Measurements from ENCODE around the gene SNORC. TPM values are rescaled to one million over a fixed set of nuclear protein-coding genes. Genes with fewer than 3 reads are reported as not detected.

Gene SNORC
- polyA plus RNA-seq, 3 donors = 0.61 TPM; not detected in 2

GRCh38 chr2:232838406-232838874 lies 31.6 kb upstream of the SNORC start:
- TF ChIP-seq CTCF (IDR thresholded peaks at IDR 0.05) = no peak
- peak; percentile 14 to 47 (median 28) for DNase-seq
- WGBS (ENCODE audit: insufficient coverage) = 25% methylated on average over 2 of the region's 2 CpGs
- peaks cover 31 to 36% of the 10 kb centered on the region in 2 donors for H3K4me1 ChIP-seq (ENCODE audit: control insufficient read depth in 1 of 2, insufficient read depth in 2 of 2, low read length in 2 of 2)
- peak overlapping the region in 1 of 2 donors; percentile 26 for H3K27ac ChIP-seq (ENCODE audit: low read depth in 1 of 2, low read length in 2 of 2)
- intact Hi-C loops (cut with micrococcal nuclease) = loop anchor here in 1 of 2 donors (10.0 kb wide), 1 partner anchor 416 kb away; the partner anchor contains the start of gene ATG16L1
- H3K36me3 ChIP-seq (replicated peaks in 1 of 2; ENCODE audit: control insufficient read depth in 1 of 2, insufficient read depth in 2 of 2, low read length in 2 of 2) = peaks cover 47 to 68% of the 10 kb centered on the region in 2 donors
- peak overlapping the region; percentile 25 to 83 (median 74) for H3K27ac Mint-ChIP-seq
- no peaks in the 10 kb centered on the region for H3K27me3 Mint-ChIP-seq (ENCODE audit: low read depth in 3 of 3)
- peaks cover 18% of the 10 kb centered on the region for H3K79me2 ChIP-seq (ENCODE audit: insufficient read depth, low read length)
- peak overlapping the region; percentile 73 for H3K4me2 ChIP-seq (replicated peaks; ENCODE audit: extremely low read depth, low read length, poor library complexity, severe bottlenecking)
- H3K9ac ChIP-seq (ENCODE audit: insufficient read depth, low read length, poor library complexity, severe bottlenecking) = no peak overlapping the region
- peaks cover 41% of the 10 kb centered on the region for H3K4me1 Mint-ChIP-seq
- H3K9me3 Mint-ChIP-seq = no peaks in the 10 kb centered on the region
- peaks cover 62% of the 10 kb centered on the region for H4K20me1 ChIP-seq (ENCODE audit: insufficient read depth, low read length)
- H3K27me3 ChIP-seq (ENCODE audit: control insufficient read depth in 2 of 2, insufficient read depth in 2 of 2, low read length in 2 of 2) = no peaks in the 10 kb centered on the region
- peak overlapping the region in 1 of 2 donors; percentile 78 for H3K4me3 Mint-ChIP-seq
- no peaks in the 10 kb centered on the region for H3K9me3 ChIP-seq (replicated peaks in 1 of 2; ENCODE audit: control insufficient read depth in 1 of 2, insufficient read depth in 1 of 2, low read length in 2 of 2)
- peak overlapping the region in 1 of 3 experiments; percentile 53 for H3K4me3 ChIP-seq (replicated peaks in 1 of 3; ENCODE audit: low read depth in 2 of 3, low read length in 3 of 3)
- H3K36me3 Mint-ChIP-seq = peaks cover 66 to 80% of the 10 kb centered on the region in 2 donors
- H2AFZ ChIP-seq (ENCODE audit: insufficient read depth, low read depth, low read length, poor library complexity, severe bottlenecking) = no peak overlapping the region

GRCh38 chr2:232839411-232840079 lies 30.5 kb upstream of the SNORC start:
- H3K4me2 ChIP-seq (replicated peaks; ENCODE audit: extremely low read depth, low read length, poor library complexity, severe bottlenecking) = peak overlapping the region; percentile 73
- intact Hi-C loops (cut with micrococcal nuclease) = loop anchor here in 1 of 2 donors (10.0 kb wide), 1 partner anchor 415 kb away; the partner anchor contains the start of gene ATG16L1
- no peaks in the 10 kb centered on the region for H3K27me3 ChIP-seq (ENCODE audit: control insufficient read depth in 2 of 2, insufficient read depth in 2 of 2, low read length in 2 of 2)
- H3K9me3 ChIP-seq (replicated peaks in 1 of 2; ENCODE audit: control insufficient read depth in 1 of 2, insufficient read depth in 1 of 2, low read length in 2 of 2) = no peaks in the 10 kb centered on the region
- WGBS (ENCODE audit: insufficient coverage) = 0% methylated on average over 4 of the region's 9 CpGs
- H2AFZ ChIP-seq (ENCODE audit: insufficient read depth, low read depth, low read length, poor library complexity, severe bottlenecking) = no peak overlapping the region
- peak overlapping the region in 1 of 3 experiments; percentile 53 for H3K4me3 ChIP-seq (replicated peaks in 1 of 3; ENCODE audit: low read depth in 2 of 3, low read length in 3 of 3)
- TF ChIP-seq CTCF (IDR thresholded peaks at IDR 0.05) = no peak
- peak overlapping the region; percentile 17 to 81 for H3K4me3 Mint-ChIP-seq
- H3K27ac ChIP-seq (ENCODE audit: low read depth in 1 of 2, low read length in 2 of 2) = peak overlapping the region in 1 of 2 donors; percentile 11
- peaks cover 58% of the 10 kb centered on the region for H4K20me1 ChIP-seq (ENCODE audit: insufficient read depth, low read length)
- peaks cover 31 to 36% of the 10 kb centered on the region in 2 donors for H3K4me1 ChIP-seq (ENCODE audit: control insufficient read depth in 1 of 2, insufficient read depth in 2 of 2, low read length in 2 of 2)
- no peaks in the 10 kb centered on the region for H3K27me3 Mint-ChIP-seq (ENCODE audit: low read depth in 3 of 3)
- H3K36me3 Mint-ChIP-seq = peaks cover 63 to 80% of the 10 kb centered on the region in 2 donors
- DNase-seq = peak; percentile 83 to 86 (median 84)
- H3K27ac Mint-ChIP-seq = peak overlapping the region; percentile 36 to 86 (median 84)
- H3K36me3 ChIP-seq (replicated peaks in 1 of 2; ENCODE audit: control insufficient read depth in 1 of 2, insufficient read depth in 2 of 2, low read length in 2 of 2) = peaks cover 45 to 68% of the 10 kb centered on the region in 2 donors
- H3K4me1 Mint-ChIP-seq = peaks cover 41% of the 10 kb centered on the region
- H3K79me2 ChIP-seq (ENCODE audit: insufficient read depth, low read length) = peaks cover 18% of the 10 kb centered on the region
- no peak overlapping the region for H3K9ac ChIP-seq (ENCODE audit: insufficient read depth, low read length, poor library complexity, severe bottlenecking)
- no peaks in the 10 kb centered on the region for H3K9me3 Mint-ChIP-seq

Data from CD14-positive monocyte (primary cell).